H9 (cell line): ENCODE results near the gene SLC26A9. TPM values are rescaled to one million over a fixed set of nuclear protein-coding genes. Genes with fewer than 3 reads are reported as not detected.
A peak's percentile ranks its signal among the peaks of the same experiment; 100 is the strongest.

ENCODE experiments used
- DNase-seq: peaks from one replicate; pipeline ENCODE4 v3.0.0-alpha.2; 2017
- H2AFZ ChIP-seq: one replicate; pipeline ENCODE4 v1.6.1; 2013; ENCODE audit warnings: mild to moderate bottlenecking, low read length, control low read depth, moderate library complexity
- H2AK5ac ChIP-seq: 2 replicates; pipeline ENCODE4 v1.6.1; 2013; ENCODE audit warnings: low read length, control low read depth, mixed read lengths; ENCODE audit not compliant: insufficient read length
- H2BK120ac ChIP-seq: one replicate; pipeline ENCODE4 v1.6.1; 2013; ENCODE audit warnings: low read depth, mild to moderate bottlenecking, low read length, control low read depth, inconsistent platforms; ENCODE audit not compliant: poor library complexity, severe bottlenecking
- H2BK12ac ChIP-seq: 2 replicates; pipeline ENCODE4 v1.6.1; 2013; ENCODE audit warnings: low read length, control low read depth, mixed read lengths, low read depth; ENCODE audit not compliant: insufficient read length
- H2BK15ac ChIP-seq: 2 replicates; pipeline ENCODE4 v1.6.1; 2013; ENCODE audit warnings: low read depth, low read length, control low read depth
- H2BK20ac ChIP-seq: one replicate; pipeline ENCODE4 v1.6.1; 2013; ENCODE audit warnings: low read depth, mild to moderate bottlenecking, low read length, control low read depth, inconsistent platforms; ENCODE audit not compliant: poor library complexity, severe bottlenecking
- H2BK5ac ChIP-seq: 2 replicates; pipeline ENCODE4 v1.6.1; 2013; ENCODE audit warnings: low read length, control low read depth, mixed read lengths; ENCODE audit not compliant: insufficient read length
- H3K14ac ChIP-seq: 2 replicates; pipeline ENCODE4 v1.6.1; 2013; ENCODE audit warnings: low read length, control low read depth; ENCODE audit not compliant: insufficient read depth
- H3K18ac ChIP-seq: 2 replicates; pipeline ENCODE4 v1.6.1; 2013; ENCODE audit warnings: low read depth, mild to moderate bottlenecking, mixed read lengths, low read length, control low read depth; ENCODE audit not compliant: insufficient read length
- H3K23ac ChIP-seq: 2 replicates; pipeline ENCODE4 v1.6.1; 2013; ENCODE audit warnings: low read length, control low read depth, mixed read lengths, low read depth; ENCODE audit not compliant: insufficient read length
- H3K23me2 ChIP-seq: 2 replicates; pipeline ENCODE4 v1.6.1; 2013; ENCODE audit warnings: low read depth, mild to moderate bottlenecking, mixed read lengths, low read length, control low read depth; ENCODE audit not compliant: insufficient read length, poor library complexity, severe bottlenecking
- H3K27ac ChIP-seq: 2 replicates; pipeline ENCODE4 v1.5.1; 2013; ENCODE audit warnings: low read length, control low read depth, mixed read lengths, low read depth; ENCODE audit not compliant: insufficient read length
- H3K27me3 ChIP-seq: 2 replicates; pipeline ENCODE4 v1.6.1; 2013; ENCODE audit warnings: low read length, control low read depth, inconsistent platforms; ENCODE audit not compliant: insufficient read depth
- H3K4ac ChIP-seq: 2 replicates; pipeline ENCODE4 v1.6.1; 2013; ENCODE audit warnings: low read depth, mild to moderate bottlenecking, control low read depth, inconsistent platforms, low read length, moderate library complexity
- H3K4me1 ChIP-seq: 2 replicates; pipeline ENCODE4 v1.6.1; 2013; ENCODE audit warnings: low read length, control low read depth, inconsistent platforms; ENCODE audit not compliant: insufficient read depth
- H3K4me2 ChIP-seq: 2 replicates; pipeline ENCODE4 v1.6.1; 2013; ENCODE audit warnings: low read length, control low read depth, mixed read lengths; ENCODE audit not compliant: insufficient read length, insufficient read depth
- H3K56ac ChIP-seq: 2 replicates; pipeline ENCODE4 v1.6.1; 2013; ENCODE audit warnings: low read depth, mild to moderate bottlenecking, mixed read lengths, low read length, control low read depth; ENCODE audit not compliant: insufficient read length
- H3K79me1 ChIP-seq: 2 replicates; pipeline ENCODE4 v1.6.1; 2013; ENCODE audit warnings: low read depth, mild to moderate bottlenecking, moderate library complexity, low read length, control low read depth, inconsistent platforms; ENCODE audit not compliant: insufficient read depth, poor library complexity, severe bottlenecking
- H3K79me2 ChIP-seq: 2 replicates; pipeline ENCODE4 v1.6.1; 2013; ENCODE audit warnings: low read length, control low read depth, inconsistent platforms; ENCODE audit not compliant: insufficient read depth
- H3K9ac ChIP-seq: 2 replicates; pipeline ENCODE4 v1.6.1; 2013; ENCODE audit warnings: low read length, control low read depth, mixed read lengths; ENCODE audit not compliant: insufficient read length; ENCODE audit errors: extremely low read depth
- H3K9me3 ChIP-seq: one replicate; pipeline ENCODE4 v1.6.1; 2013; ENCODE audit warnings: low read depth, low read length, inconsistent platforms; ENCODE audit not compliant: control insufficient read depth
- H3T11ph ChIP-seq: one replicate; pipeline ENCODE4 v1.6.1; 2013; ENCODE audit warnings: mild to moderate bottlenecking, low read length, control low read depth, inconsistent platforms
- H4K20me1 ChIP-seq: one replicate; pipeline ENCODE4 v1.6.1; 2013; ENCODE audit not compliant: control insufficient read depth, insufficient read length, insufficient read depth
- H4K5ac ChIP-seq: 2 replicates; pipeline ENCODE4 v1.6.1; 2013; ENCODE audit warnings: low read depth, mild to moderate bottlenecking, mixed read lengths, low read length, control low read depth; ENCODE audit not compliant: insufficient read length
- H4K8ac ChIP-seq: replicated peaks from 2 replicates; pipeline ENCODE4 v1.6.1; 2013; ENCODE audit warnings: low read length, control low read depth, mixed read lengths, low read depth; ENCODE audit not compliant: insufficient read length
- H4K91ac ChIP-seq: 2 replicates; pipeline ENCODE4 v1.6.1; 2013; ENCODE audit warnings: low read depth, mild to moderate bottlenecking, moderate library complexity, mixed read lengths, low read length, control low read depth; ENCODE audit not compliant: insufficient read length
- H3K27ac Mint-ChIP-seq, 3 experiments: 2 replicates in 2 of 3; 3 replicates in 1 of 3; pipeline ENCODE4 v1.8.0; 2020 to 2021; ENCODE audit warnings: mixed read lengths in 3 of 3, mild to moderate bottlenecking in 1 of 3, moderate library complexity in 1 of 3
- H3K27me3 Mint-ChIP-seq: 2 replicates; pipeline ENCODE4 v1.8.0; 2021; ENCODE audit warnings: low read depth, mild to moderate bottlenecking, moderate library complexity, mixed read lengths
- H3K36me3 Mint-ChIP-seq, 3 experiments: 2 replicates in 2 of 3; 3 replicates in 1 of 3; pipeline ENCODE4 v1.8.0; 2020 to 2021; ENCODE audit warnings: low read depth in 3 of 3, mixed read lengths in 3 of 3; ENCODE audit not compliant: insufficient read depth in 1 of 3
- H3K4me1 Mint-ChIP-seq, 2 experiments: 2 replicates each; pipeline ENCODE4 v1.8.0; 2020; ENCODE audit warnings: mixed read lengths in 2 of 2
- H3K4me3 Mint-ChIP-seq, 2 experiments: 2 replicates in 1 of 2; 3 replicates in 1 of 2; pipeline ENCODE4 v1.8.0; 2020 to 2021; ENCODE audit warnings: mild to moderate bottlenecking in 2 of 2, mixed read lengths in 2 of 2, moderate library complexity in 1 of 2
- H3K9me3 Mint-ChIP-seq, 2 experiments: 2 replicates in 1 of 2; 3 replicates in 1 of 2; pipeline ENCODE4 v1.8.0; 2020; ENCODE audit warnings: mild to moderate bottlenecking in 2 of 2, mixed read lengths in 2 of 2, moderate library complexity in 1 of 2
- WGBS: extraction: QIAGEN DNeasy Blood & Tissue Kit; methylation state at CpG from one replicate; pipeline ENCODE4 v1.1.7; 2013; ENCODE audit warnings: missing lambda C conversion rate, low lambda C conversion rate, mixed read lengths; ENCODE audit not compliant: insufficient read length; ENCODE audit errors: extremely low coverage; 5-methylcytosine and 5-hydroxymethylcytosine counted together
- total RNA-seq: library from RNA; stranded (reverse); gene quantifications from 2 replicates; pipeline ENCODE4 v1.2.1, GENCODE V29; 2021
- TF ChIP-seq, protein P1 (sequence below): fragments of 200-600 bp; sonication (generic); conservative IDR thresholded peaks from 3 replicates; pipeline ENCODE4 v1.8.0; 2021; ENCODE audit warnings: antibody characterized with exemption, mild to moderate bottlenecking

SLC26A9 gene
- total RNA-seq, 1 experiment from 2014 or later: not detected

DNA sequence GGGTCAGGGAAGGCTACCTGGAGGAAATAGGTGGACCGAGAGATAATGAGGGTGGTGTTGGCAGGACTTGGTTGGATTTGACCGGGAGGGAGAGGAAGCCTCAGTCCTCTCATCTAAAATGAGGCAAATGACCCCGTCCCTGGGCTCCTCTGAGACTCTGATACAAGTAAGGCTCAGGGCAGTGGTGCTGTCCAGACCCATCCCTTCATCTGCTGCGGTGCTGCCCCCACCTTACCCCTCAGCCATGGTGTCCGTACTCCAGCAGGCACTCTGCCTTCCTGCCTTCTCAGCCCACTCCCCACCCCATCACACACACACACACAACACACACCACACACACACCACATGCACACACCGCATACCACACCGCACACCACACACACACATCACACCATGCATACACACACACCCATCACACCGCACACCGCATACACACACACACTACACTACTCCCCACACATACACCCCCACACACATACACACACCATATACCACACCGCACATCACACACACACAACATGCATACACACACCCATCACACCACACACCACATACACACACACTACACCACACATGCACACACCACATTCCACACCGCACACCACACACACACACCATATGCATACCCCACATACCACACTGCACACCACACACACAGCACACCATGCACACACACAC is 29.4 kb upstream of the SLC26A9 start:
- Histone ChIP-seq H2BK12ac (no peak overlapping the region), H3K23ac (no peak overlapping the region), H3K27ac (no peak overlapping the region), H3T11ph (no peak overlapping the region), H4K8ac (peak overlapping the region; percentile 3), H3K79me2 (no peaks in the 10 kb centered on the region), H3K23me2 (no peaks in the 10 kb centered on the region), H3K9me3 (no peaks in the 10 kb centered on the region), H2BK5ac (no peak overlapping the region), H3K4me2 (no peak overlapping the region), H2BK20ac (no peak overlapping the region), H4K20me1 (peaks cover 3% of the 10 kb centered on the region), H3K79me1 (no peaks in the 10 kb centered on the region), H2AK5ac (no peak overlapping the region), H2BK120ac (no peak overlapping the region), H3K4me1 (no peaks in the 10 kb centered on the region), H4K5ac (peak overlapping the region; percentile 5), H2AFZ (no peak overlapping the region), H3K18ac (no peak overlapping the region), H3K27me3 (no peaks in the 10 kb centered on the region), H3K9ac (no peak overlapping the region), H3K56ac (no peak overlapping the region), H3K14ac (no peak overlapping the region), H2BK15ac (no peak overlapping the region), H3K4ac (no peak overlapping the region), H4K91ac (no peak overlapping the region)
- Mint-ChIP-seq H3K36me3 (peaks cover 0 to 1% (median 0%) of the 10 kb centered on the region in 3 experiments; a peak in 3 of 7 replicates), H3K27me3 (no peaks in the 10 kb centered on the region), H3K9me3 (peaks cover 4 to 16% of the 10 kb centered on the region in 2 experiments; a peak in 3 of 5 replicates), H3K4me3 (no peak overlapping the region), H3K4me1 (peaks cover 0 to 8% of the 10 kb centered on the region in 2 experiments; a peak in 2 of 4 replicates), H3K27ac (no peak overlapping the region; a peak in 1 of 7 replicates)
- no peak for DNase-seq
- whole genome bisulfite sequencing: 100% methylated on average over 6 of the region's 11 CpGs
- TF ChIP-seq, protein P1, sequence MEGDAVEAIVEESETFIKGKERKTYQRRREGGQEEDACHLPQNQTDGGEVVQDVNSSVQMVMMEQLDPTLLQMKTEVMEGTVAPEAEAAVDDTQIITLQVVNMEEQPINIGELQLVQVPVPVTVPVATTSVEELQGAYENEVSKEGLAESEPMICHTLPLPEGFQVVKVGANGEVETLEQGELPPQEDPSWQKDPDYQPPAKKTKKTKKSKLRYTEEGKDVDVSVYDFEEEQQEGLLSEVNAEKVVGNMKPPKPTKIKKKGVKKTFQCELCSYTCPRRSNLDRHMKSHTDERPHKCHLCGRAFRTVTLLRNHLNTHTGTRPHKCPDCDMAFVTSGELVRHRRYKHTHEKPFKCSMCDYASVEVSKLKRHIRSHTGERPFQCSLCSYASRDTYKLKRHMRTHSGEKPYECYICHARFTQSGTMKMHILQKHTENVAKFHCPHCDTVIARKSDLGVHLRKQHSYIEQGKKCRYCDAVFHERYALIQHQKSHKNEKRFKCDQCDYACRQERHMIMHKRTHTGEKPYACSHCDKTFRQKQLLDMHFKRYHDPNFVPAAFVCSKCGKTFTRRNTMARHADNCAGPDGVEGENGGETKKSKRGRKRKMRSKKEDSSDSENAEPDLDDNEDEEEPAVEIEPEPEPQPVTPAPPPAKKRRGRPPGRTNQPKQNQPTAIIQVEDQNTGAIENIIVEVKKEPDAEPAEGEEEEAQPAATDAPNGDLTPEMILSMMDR: no peak
